K562 (cell line): ENCODE data around the gene FOXR1.

Experiments used
- BACH1 ChIP-seq: fragments of 200-800 bp; sonication (Bioruptor generic); IDR thresholded peaks from 2 replicates; pipeline ENCODE4 v1.6.1; 2016; ENCODE audit warnings: missing genetic modification characterization, missing compliant biosample characterization
- BDP1 ChIP-seq: IDR thresholded peaks from 3 replicates; pipeline ENCODE4 v1.6.1; 2011; ENCODE audit not compliant: insufficient read length, insufficient read depth
- C11orf30 ChIP-seq: fragments of 450-650 bp; IDR thresholded peaks from 2 replicates; pipeline ENCODE4 v1.6.1; 2016; ENCODE audit warnings: low read depth, mild to moderate bottlenecking
- ERF ChIP-seq: fragments of 450-650 bp; formaldehyde crosslinking; IDR thresholded peaks from 2 replicates; pipeline ENCODE4 v1.4.0; 2020; ENCODE audit warnings: mild to moderate bottlenecking, mixed read lengths
- EZH2 ChIP-seq: IDR thresholded peaks from 2 replicates; pipeline ENCODE4 v1.6.1; 2012; ENCODE audit warnings: low read depth, mild to moderate bottlenecking, inconsistent platforms, low read length, borderline replicate concordance
- MTA1 ChIP-seq: fragments of 450-650 bp; IDR thresholded peaks from 2 replicates; pipeline ENCODE4 v1.6.1; 2017; ENCODE audit warnings: borderline replicate concordance
- MYC ChIP-seq, 2 experiments: fragments of 250-450 bp in 1 of 2; sonication (Bioruptor Pico) in 1 of 2; IDR thresholded peaks; 2 replicates each; pipeline versions ENCODE4 v1.5.1 to v1.6.1; 2012 to 2021; ENCODE audit warnings: low read depth in 2 of 2, borderline replicate concordance in 1 of 2, improper control_type of control experiment in 1 of 2, low read length in 1 of 2, mild to moderate bottlenecking in 1 of 2, moderate library complexity in 1 of 2
- NR3C1 ChIP-seq: sonication (generic); formaldehyde crosslinking; IDR thresholded peaks from 2 replicates; pipeline ENCODE4 v1.8.1; 2022; ENCODE audit warnings: missing genetic modification reagents
- SMARCA4 ChIP-seq: fragments of 450-650 bp; IDR thresholded peaks from 2 replicates; pipeline ENCODE4 v1.6.1; 2016
- ZBTB33 ChIP-seq: sonication (generic); formaldehyde crosslinking; IDR thresholded peaks from 2 replicates; pipeline ENCODE4 v1.8.1; 2023; ENCODE audit warnings: mild to moderate bottlenecking, missing genetic modification reagents
- ZFP30 ChIP-seq: fragments of 250-450 bp; sonication (Bioruptor Pico); IDR thresholded peaks from 2 replicates; pipeline ENCODE4 v1.8.0; 2022; ENCODE audit warnings: moderate library complexity, mild to moderate bottlenecking, inconsistent platforms, borderline replicate concordance
- ZNF232 ChIP-seq: sonication (generic); formaldehyde crosslinking; IDR thresholded peaks from 2 replicates; pipeline ENCODE4 v1.8.0; 2022; ENCODE audit warnings: mild to moderate bottlenecking, missing genetic modification reagents
- ZZZ3 ChIP-seq: fragments of 450-650 bp; IDR thresholded peaks from 2 replicates; pipeline ENCODE4 v1.6.1; 2016; ENCODE audit warnings: antibody characterized with exemption, mild to moderate bottlenecking, moderate library complexity

GRCh38 chr11:118928870-118929500, 42.6 kb upstream of the FOXR1 start:
- TF ChIP-seq MTA1, result no peak
- TF ChIP-seq ZNF232 (CRISPR knock-in tag), result no peak
- TF ChIP-seq ZFP30 (CRISPR knock-in tag), result no peak
- TF ChIP-seq NR3C1 (CRISPR knock-in tag), result no peak
- no peak for TF ChIP-seq C11orf30
- no peak for TF ChIP-seq MYC (IDR thresholded peaks at IDR 0.05; ENCODE audit: low read depth, low read length)
- no peak for TF ChIP-seq MYC (CRISPR knock-in tag; IDR thresholded peaks at IDR 0.05; ENCODE audit: borderline replicate concordance, low read depth)
- no peak for TF ChIP-seq ZBTB33 (CRISPR knock-in tag)
- no peak for TF ChIP-seq BACH1
- TF ChIP-seq BDP1, result no peak
- TF ChIP-seq ZZZ3, result no peak
- no peak for TF ChIP-seq ERF (CRISPR knock-in tag)
- no peak for TF ChIP-seq SMARCA4
- no peak for TF ChIP-seq EZH2
